ENCODE measurements around the gene C21orf58.
A peak's percentile ranks its signal among the peaks of the same experiment; 100 is the strongest.

The C21orf58 gene

GRCh38 chr21:46336603-46337002 lies 12.9 kb upstream of the C21orf58 start:
- H3K4me3 ChIP-seq (ENCODE audit: low read depth, low read length) = no peak overlapping the region
- TF ChIP-seq CTCF (IDR thresholded peaks at IDR 0.05; ENCODE audit: low read depth, low read length, missing control alignments) = no peak
- DNase-seq (ENCODE audit: low read depth) = no peak

GRCh38 chr21:46334351-46335140 lies 10.9 kb upstream of the C21orf58 start:
- TF ChIP-seq CTCF (IDR thresholded peaks at IDR 0.05; ENCODE audit: low read depth, low read length, missing control alignments) = no peak
- no peak overlapping the region for H3K4me3 ChIP-seq (ENCODE audit: low read depth, low read length)
- no peak for DNase-seq (ENCODE audit: low read depth)

GRCh38 chr21:46329796-46330195 lies 6.1 kb upstream of the C21orf58 start:
- TF ChIP-seq CTCF (IDR thresholded peaks at IDR 0.05; ENCODE audit: low read depth, low read length, missing control alignments) = no peak
- DNase-seq (ENCODE audit: low read depth) = no peak

GRCh38 chr21:46328151-46328550 lies 4.5 kb upstream of the C21orf58 start:
- no peak for TF ChIP-seq CTCF (IDR thresholded peaks at IDR 0.05; ENCODE audit: low read depth, low read length, missing control alignments)
- no peak for DNase-seq (ENCODE audit: low read depth)
- H3K4me3 ChIP-seq (ENCODE audit: low read depth, low read length) = no peak overlapping the region

More at GRCh38 chr21:46329796-46330195, 6.1 kb upstream of the C21orf58 start:
- H3K4me3 ChIP-seq (ENCODE audit: low read depth, low read length) = no peak overlapping the region

GRCh38 chr21:46327711-46328110 lies 4.0 kb upstream of the C21orf58 start:
- DNase-seq (ENCODE audit: low read depth) = no peak
- TF ChIP-seq CTCF (IDR thresholded peaks at IDR 0.05; ENCODE audit: low read depth, low read length, missing control alignments) = no peak
- H3K4me3 ChIP-seq (ENCODE audit: low read depth, low read length) = no peak overlapping the region

- no peak overlapping the region for H3K4me3 ChIP-seq (ENCODE audit: low read depth, low read length)
- no peak for DNase-seq (ENCODE audit: low read depth)
- TF ChIP-seq CTCF (IDR thresholded peaks at IDR 0.05; ENCODE audit: low read depth, low read length, missing control alignments) = peak; percentile 7
Measured at GRCh38 chr21:46326110-46326703, 2.5 kb upstream of the C21orf58 start.

Data from GM12864 (cell line).